NCI-H146 (cell line): Measurements from ENCODE around the gene FMNL1.
A peak's percentile ranks its signal among the peaks of the same experiment; 100 is the strongest.
"Not testable (repeated sequence)": the region's sequence is repeated elsewhere in the genome, so short reads cannot be mapped to it uniquely, and the experiment has no call there.

Experiments used
- DNase-seq: peaks from one replicate; lab custom pipeline; 2025; lab: John Stamatoyannopoulos, UW

The FMNL1 gene

DNA sequence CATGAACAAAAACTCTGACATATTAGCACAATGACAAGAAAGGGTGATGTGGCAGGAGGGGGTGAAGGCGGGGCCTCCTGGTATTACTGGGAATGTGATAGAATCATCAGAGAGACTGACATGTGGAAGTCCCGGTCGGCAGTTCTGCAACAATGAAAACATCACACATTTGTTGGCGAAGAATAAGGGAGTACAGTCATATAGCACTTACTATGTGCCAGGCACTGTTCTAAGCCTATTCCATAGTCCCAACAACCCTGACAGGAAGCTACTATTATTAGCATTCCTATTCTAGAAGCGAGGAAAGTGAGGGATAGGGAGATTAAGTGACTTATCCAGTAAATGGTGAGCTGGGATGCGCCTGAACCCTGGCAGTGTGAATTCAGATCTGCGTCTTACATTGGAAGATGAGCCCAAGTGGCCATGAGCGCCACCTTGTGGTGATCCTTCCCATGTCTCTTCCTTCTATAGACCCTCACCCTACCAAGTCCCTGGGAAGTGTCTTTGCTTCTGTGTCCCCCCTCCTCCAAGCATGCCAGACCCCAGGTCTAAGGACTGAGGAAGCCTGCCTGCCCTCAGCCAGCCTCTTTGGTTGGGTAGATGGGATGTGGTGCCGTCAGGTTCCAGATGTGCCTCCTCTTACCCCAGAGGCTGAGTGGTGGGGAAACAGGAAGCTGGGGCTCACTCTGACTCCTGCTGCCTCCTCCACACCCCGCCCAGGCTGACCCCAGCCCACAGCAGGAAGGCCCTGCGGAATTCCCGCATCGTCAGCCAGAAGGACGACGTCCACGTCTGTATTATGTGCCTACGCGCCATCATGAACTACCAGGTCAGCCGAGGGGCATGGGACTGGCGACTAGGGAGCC, 14.0 kb downstream of the FMNL1 start:
- peak; percentile 56 for DNase-seq

DNA sequence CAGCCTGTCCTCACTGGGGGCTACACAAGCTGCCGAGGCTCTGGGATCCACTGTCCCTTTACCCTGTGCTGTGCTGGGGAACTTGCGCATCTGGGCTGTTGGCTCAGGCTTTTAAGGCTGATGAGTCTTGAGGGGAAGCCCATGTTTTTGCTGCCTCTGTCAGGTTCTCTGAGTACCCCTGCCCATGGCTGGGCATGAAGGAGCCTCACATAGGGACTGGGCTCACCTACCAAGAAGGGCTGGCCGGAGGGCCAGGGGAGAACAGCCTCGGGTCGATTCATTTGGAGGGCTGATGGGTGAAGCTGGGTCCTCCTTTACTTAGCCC, 14.6 kb downstream of the FMNL1 start:
- DNase-seq, result no peak

DNA sequence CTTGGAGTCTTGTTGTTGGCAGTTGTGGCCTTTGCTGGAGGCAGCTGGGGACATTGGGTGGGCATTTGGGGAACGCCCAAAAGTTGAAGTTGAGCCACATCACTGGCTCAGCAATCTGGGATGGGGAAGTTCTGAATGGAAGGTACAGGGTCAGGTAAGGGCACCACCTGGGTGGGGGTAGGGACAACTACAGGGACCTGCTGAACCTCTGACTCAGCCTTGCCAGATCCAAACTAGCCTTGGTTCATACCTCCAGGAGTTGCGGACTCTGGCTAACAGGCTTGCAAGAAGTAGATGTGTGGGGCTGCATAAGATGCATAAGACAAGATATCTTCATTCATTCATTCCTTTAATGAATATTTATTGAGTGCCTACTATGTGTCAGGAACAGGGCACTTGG, 16.0 kb downstream of the FMNL1 start:
- no peak for DNase-seq

DNA sequence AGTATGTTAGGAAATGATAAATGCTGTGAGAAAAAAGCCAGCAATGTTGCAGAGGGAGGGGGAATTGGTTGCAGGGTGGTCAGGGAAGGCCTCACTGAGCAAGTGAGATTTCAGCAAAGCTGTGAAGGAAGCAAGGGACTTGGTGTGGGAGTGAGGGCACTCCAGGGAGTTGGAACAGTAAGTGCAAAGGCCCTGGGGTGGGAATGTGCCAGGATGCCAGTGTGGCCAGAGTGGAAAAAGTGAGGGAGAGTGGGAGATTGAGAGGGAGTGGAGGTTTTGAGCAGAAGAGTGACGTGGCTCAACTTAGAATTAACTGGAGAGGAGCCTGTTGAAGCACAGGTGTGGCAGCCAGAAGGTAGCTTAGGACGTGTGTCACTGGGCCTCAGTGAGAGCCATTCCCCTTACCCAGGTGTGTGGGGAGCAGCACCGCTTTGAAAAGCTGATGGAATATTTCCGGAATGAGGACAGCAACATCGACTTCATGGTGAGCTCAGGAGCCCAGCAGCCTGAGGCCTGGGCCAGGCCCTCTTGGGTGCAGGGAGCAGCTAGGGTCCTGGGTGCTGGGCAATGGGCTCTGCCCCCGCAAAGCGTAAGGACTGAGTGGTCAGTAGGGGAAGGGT, 16.6 kb downstream of the FMNL1 start:
- no peak for DNase-seq

DNA sequence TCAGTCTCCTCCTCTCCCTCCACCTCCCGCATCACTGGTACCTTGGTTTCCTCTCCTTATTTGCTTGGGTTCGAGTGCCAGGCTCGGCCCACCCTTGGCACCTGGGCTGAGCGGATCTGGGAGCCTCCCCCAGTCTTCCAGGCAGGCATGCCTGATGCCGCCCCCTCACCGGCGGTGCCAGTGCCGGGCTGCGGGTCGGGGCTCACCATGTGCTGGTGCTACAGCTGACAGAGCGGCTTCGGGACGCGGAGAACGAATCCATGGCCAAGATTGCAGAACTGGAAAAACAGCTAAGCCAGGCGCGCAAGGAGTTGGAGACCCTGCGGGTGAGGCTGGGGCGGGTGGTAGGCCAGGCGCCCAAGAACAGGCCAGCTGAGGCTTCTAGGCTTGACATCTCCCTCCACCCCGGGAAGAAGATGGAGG, 19.2 kb downstream of the FMNL1 start:
- DNase-seq, result peak; percentile 26

DNA sequence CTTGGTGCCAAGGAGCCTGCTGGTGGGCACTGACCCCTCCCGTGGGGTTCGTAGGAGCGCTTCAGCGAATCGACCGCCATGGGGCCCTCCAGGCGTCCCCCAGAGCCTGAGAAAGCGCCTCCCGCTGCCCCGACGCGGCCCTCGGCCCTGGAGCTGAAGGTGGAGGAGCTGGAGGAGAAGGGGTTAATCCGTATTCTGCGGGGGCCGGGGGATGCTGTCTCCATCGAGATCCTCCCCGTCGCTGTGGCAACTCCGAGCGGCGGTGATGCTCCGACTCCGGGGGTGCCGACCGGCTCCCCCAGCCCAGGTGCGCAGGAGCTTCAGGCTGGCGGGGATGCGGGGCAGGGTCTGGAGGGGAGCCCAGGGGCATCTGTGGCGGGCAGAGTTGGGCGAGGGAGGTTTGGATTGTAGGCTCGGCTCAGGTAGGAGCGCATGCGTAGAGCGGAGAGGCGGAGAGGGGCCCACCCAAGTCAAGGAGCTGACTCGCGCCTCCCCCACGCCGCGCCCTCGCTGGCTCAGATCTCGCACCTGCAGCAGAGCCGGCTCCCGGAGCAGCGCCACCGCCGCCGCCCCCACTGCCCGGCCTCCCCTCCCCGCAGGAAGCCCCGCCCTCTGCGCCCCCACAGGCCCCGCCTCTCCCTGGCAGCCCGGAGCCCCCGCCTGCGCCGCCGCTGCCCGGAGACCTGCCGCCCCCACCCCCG, 19.8 kb downstream of the FMNL1 start:
- peak; percentile 79 for DNase-seq

DNA sequence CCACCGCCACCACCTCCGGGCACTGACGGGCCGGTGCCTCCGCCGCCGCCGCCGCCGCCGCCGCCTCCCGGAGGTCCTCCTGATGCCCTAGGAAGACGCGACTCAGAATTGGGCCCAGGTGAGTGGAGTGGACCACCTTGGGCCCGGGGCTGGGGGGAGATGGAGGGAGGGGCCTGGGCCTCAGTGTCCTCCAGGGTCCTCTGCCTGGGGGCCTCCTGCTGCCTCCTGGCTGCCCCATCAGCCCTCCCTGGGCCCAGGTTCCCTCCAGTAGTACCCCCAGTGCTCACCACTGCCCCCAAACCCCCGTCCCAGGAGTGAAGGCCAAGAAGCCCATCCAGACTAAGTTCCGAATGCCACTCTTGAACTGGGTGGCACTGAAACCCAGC, 20.3 kb downstream of the FMNL1 start:
- no peak for DNase-seq

DNA sequence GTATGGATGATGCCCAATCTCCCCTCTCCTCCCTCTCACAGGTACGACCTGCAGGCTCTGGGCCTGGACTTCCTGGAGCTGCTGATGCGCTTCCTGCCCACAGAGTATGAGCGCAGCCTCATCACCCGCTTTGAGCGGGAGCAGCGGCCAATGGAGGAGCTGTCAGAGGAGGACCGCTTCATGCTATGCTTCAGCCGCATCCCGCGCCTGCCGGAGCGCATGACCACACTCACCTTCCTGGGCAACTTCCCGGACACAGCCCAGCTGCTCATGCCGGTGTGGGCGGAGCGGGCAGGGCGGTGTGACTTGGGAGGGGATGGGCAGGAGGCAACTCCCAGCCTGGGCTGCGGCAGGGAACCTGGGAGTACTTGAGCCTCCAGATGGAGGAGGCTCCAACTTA, 22.1 kb downstream of the FMNL1 start:
- DNase-seq, result no peak

DNA sequence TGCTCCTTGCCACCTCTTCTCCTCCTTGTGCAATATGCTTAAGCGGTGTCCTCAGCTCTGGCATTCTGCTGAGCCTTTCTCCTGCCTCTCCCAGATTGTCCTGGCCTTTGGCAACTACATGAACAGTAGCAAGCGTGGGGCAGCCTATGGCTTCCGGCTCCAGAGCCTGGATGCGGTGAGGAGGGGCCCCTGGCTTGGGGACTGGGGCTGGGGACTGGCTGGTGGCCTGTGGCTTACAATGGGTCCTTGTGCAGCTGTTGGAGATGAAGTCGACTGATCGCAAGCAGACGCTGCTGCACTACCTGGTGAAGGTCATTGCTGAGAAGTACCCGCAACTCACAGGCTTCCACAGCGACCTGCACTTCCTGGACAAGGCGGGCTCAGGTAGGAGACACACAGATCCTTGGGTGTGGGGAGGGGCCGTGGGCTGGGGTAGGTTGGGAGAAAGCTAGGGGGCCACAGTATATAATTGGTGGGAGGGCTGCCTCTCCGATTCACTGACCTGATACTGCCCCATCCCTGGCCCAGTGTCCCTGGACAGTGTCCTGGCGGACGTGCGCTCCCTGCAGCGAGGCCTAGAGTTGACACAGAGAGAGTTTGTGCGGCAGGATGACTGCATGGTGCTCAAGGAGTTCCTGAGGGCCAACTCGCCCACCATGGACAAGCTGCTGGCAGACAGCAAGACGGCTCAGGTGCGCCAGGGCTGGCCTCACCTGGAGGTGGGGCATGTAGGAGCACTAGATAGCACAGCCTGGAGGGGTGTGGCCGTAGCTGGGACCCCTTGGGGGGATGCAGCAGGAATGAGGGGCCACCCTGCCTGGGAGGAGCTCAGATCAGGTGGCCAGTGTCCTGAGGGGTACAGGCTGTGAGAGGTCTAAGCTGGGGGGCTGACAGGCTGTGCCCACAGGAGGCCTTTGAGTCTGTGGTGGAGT, 23.3 kb downstream of the FMNL1 start:
- no peak for DNase-seq

DNA sequence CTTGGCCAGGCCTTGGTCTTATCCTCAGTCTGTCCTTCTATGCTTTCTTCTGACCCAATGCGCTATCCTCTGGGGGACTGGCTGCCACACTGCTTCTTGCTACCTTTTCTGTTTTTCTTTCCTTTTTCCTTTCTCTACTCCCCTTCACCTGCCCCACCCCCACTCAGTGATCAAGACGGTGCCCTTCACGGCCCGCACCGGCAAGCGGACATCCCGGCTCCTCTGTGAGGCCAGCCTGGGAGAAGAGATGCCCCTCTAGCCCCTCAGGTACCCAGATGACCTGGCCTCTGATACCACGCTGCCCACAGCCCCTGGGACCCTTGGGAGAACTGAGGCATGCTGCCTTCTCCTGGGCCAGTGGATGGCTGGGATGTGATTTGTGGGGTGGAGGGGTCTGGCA, 24.7 kb downstream of the FMNL1 start:
- no peak for DNase-seq

DNA sequence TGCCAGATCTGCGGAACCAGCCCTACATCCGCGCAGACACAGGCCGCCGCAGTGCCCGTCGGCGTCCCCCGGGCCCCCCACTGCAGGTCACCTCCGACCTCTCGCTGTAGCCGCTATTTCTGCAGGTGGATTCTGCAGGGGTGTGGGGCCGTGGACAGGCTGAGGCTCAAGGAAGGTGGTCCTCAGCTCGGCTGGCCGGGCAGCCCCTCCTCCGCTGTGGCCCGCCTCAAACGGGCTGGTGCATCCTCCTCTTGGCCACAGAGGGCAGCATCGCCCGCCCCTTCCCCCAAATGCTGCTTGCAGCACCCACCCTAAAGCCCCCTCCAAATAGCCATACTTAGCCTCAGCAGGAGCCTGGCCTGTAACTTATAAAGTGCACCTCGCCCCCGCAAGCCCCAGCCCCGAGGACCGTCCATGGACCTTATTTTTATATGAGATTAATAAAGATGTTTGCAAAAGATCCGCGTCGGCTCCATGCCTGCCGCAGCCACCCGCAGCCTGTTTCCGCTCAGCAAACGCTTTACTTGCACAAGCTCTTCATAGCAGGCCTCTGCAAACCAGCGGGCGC, 25.3 kb downstream of the FMNL1 start:
- DNase-seq, result peak; percentile 62

DNA sequence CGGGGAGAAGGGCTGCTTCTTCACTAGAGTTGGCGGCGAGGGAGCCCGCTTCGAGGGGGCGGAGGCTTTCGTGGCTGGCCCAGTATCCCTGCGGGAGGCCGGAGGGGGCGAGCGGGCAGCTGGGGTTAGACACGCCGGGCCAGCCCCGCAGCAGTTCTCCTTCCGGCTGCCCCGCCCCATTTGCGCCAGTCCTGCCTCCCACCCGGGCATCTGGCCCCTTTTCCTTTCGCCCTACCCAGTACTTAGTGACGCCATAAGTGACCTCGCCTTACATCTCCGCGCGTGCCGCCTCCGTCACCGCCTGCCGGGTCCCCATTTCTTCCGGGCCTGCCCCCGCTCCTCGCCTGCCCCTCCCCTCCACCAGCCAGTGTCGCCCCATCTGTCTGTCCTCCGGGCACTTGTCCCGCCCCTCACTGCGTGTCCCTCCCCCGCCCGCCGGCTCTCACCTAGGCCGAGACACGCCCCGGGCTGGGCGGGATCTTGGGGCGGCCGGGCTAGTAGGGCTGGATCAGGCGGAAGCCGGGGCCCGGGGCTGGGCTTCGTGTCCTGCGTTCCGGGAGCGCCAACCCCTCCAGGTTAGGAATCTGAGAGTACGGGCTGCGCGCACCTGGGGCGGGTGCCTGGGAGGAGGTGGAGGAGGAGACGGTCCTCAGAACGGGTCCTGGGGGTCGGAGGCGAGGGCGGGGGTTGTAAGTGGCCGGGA, 25.9 kb downstream of the FMNL1 start:
- DNase-seq, result peak; percentile 99

DNA sequence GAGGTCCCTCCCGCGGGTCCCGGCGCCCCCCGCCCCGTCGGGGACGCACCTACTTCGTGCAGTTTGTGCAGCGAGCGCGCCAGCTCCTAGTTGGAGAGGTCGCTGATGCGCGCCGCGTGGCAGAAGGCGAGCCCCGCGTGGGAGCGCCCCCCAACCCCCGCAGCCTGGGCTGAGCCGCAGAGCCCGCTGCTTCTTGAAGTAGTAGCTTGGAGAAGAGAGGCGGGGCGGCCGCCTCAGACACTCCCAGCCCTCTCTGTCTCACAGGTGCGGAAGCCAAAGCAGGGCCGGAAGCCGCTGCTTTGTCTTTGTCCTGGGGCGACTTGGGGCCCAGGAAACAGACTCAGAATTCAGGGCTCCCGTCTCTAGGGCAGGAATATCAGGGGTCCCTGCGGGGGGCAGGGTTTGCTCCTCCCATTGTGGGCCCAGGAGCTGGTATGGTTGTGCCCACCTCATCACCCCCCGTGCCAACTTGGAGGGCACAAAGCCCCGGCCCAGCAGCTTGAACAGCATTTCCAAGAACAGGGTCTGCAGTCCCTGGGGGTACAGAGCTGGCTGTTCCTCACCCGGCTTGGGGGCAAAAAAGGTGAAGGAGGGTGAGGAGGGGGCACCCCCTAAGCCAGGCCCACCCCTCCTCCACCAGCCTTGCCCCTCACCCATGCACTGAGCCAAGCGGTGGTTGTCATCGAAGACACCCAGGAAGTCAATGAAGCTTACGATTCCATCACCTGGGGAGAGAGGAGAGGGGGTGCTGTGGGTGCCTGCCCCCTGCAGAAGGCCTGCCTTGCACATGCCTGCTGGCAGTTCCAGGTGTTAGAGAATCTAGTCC, 26.7 kb downstream of the FMNL1 start:
- peak; percentile 75 for DNase-seq

DNA sequence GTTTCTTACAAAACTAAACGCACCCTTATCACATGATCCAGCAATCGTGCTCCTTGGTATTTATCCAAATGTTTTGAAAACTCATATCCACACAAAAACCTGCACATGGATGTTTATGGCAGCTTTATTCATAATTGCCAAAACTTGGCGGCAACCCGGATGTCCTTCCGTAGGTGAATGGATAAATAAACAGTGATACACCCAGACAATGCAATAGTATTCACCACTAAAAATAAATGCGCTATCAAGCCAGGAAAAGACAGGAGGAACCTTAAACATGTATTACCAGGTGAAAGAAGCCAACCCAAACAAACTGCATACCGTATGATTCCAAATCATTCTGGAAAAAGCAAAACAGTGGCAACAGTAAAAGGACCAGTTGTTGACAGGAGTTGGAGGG, 30.2 kb downstream of the FMNL1 start:
- no peak for DNase-seq

DNA sequence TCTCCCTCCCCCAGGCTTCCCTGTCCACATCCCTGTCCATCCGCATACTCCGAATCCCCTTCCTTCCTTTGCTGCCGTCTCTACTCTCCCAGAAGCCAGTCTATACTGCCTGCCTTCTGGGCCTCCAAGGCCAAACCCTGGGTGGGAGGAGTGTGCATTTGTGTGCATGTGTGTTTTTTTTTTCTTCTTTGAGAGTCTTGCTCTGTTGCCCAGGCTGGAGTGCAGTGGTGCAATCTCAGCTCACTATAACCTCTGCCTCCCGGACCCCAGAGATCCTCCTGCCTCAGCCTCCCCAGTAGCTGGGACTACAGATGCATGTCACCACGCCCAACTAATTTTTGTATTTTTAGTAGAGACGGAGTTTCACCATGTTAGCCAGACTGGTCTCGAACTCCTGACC, 31.6 kb downstream of the FMNL1 start:
- not testable (repeated sequence) for DNase-seq

DNA sequence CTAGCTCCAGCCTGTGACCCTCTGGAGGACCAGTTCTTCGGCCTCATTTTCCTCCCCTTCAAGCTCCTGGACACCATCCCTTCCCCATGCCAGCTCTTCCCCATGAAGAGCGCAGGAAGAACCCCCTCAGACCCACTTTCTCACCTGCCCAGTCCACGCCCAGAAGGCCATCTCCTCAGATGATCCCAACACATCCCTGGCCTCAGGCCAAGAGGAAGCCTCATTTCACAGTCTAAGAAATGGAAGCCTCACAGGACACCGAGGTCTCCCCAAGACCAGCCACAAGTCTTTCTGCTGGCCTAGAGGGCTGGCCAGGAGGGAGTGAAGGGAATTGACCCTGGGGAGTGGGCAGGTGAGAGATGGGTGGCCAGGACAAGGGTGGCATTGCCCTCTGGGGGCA, 32.2 kb downstream of the FMNL1 start:
- DNase-seq, result no peak

DNA sequence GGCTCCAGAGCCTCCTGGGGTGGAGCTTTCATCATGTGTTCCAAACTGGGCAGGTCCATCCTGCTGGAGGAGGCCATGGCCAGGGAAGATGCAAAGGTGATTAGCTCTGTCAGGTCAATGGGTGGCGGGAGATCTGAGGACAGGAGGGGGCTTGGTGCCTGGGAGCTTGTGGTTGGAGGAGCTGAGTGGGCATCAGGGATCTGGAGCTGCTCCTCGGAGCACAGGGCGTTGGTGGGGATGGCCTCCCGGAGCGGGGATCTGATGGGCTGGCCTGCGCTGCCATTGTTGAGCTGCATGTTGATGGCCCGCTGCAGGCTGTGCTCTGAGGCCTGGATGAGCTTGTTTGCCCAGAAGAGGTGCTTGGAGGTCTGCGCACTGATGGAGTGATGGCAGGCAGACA, 33.7 kb downstream of the FMNL1 start:
- no peak for DNase-seq

DNA sequence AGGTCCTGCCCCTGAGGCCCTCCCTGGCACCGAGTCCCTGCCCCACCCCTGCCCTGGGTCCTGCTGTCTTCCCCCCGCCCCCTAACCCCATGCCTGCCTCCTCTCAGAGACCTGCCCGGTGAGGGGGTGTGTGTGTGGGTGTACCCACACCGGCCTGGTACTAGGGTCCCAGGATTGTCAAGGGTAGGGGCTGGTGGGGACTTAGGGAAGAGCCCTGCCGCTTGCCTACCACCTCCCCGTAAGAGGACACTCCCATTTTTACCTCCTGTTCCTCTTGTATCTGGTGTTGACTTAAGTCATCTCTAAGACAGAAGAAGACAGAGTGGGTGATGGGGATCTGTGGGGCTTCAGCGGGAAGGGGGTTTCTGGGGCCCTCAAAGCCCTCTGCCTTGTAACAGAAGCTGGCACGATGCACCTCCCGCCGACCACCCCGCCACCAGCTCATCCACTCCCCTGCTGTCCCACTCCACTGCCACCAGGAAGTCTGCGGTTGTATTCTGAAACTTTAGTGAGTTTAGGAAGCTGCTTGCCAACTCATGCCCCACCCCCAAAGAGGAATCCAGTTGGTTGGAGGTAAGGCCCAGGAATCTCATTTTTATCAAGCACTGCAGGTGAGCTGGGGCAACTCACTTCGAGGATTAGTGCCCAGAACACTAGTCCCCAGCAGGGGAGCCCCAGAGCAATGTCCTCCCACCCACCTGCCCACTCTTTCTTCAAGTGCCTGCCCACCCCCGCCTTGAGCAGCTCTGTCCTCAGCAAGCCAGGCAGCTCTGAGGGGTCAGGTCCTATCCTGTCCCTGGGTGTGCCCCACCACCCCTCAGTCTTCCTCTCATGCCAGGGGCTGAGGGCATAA, 34.7 kb downstream of the FMNL1 start:
- no peak for DNase-seq

DNA sequence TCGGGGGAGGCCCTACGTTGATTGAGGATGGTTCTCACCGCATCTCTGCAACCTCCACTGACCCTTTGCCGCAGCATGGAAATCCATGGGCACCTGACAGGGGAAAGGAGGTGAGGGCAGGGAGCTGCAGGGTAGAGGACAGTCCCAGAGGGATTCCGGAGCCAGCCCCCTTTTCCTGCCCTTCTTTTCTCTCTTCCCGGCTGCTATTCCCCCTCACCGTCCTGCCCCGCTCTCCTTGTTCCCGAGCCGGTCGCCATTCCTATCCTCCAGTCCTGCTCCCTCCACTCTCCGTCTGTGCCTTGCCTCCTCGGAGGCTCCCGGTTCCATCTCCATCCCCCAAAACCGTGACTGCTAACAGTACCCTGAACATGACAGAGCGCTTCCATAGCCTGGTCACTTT, 35.4 kb downstream of the FMNL1 start:
- DNase-seq, result no peak
